ENCODE data around the gene OTUD3.
"Not testable (repeated sequence)": the region's sequence is repeated elsewhere in the genome, so short reads cannot be mapped to it uniquely, and the experiment has no call there.

Gene OTUD3

DNA sequence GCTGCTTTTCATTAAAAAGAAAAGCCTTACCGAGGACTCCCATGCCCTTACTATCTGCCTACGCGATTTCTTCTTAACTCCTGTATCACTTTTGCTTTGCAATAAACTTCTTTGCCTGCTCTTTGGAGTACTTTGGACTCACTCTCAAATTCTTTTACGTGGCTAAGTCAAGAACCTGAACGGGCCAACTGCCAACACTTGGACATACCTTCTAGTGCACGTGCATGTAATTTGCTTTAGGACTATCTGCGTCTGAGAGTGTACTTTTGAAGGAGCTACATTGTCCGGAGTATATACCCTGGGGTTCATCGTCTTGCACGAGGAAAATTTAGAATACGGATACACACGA, 3.6 kb upstream of the OTUD3 start:
- Histone ChIP-seq H3K4me3 (replicated peaks; ENCODE audit: insufficient read depth, low read length) (no peak overlapping the region), H3K27me3 (ENCODE audit: insufficient read depth, poor library complexity, severe bottlenecking) (no peaks in the 10 kb centered on the region), H3K27ac (replicated peaks) (no peak overlapping the region)
- TF ChIP-seq SPI1 (IDR thresholded peaks at IDR 0.05; ENCODE audit: borderline replicate concordance, low read depth) (no peak), GABPA (IDR thresholded peaks at IDR 0.05; ENCODE audit: low read depth) (no peak)
- no peak for DNase-seq (ENCODE audit: low read depth in 1 of 2, low spot score in 1 of 2)

DNA sequence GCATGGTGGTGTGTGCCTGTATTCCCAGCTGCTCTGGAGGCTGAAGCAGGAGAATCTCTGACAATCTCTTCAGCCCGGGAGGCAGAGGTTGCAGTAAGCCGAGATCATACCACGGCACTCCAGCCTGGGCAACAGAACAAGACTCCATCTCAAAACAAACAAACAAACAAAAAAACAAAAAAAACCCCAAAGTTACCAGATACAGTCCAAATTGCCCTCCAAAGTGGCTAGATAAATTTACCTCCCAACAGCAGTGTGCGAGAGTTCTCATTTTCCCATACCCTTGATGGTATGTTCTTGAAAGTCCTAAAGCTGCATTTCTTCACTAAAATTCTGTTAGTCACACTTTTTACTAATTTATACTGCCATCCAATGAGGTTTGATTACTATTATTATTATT, 3.0 kb upstream of the OTUD3 start:
- TF ChIP-seq POLR2AphosphoS5 (IDR thresholded peaks at IDR 0.05; ENCODE audit: low read depth) (no peak), SPI1 (IDR thresholded peaks at IDR 0.05; ENCODE audit: borderline replicate concordance, low read depth) (no peak), GABPA (IDR thresholded peaks at IDR 0.05; ENCODE audit: low read depth) (no peak)
- TF ChIP-seq, protein P1, sequence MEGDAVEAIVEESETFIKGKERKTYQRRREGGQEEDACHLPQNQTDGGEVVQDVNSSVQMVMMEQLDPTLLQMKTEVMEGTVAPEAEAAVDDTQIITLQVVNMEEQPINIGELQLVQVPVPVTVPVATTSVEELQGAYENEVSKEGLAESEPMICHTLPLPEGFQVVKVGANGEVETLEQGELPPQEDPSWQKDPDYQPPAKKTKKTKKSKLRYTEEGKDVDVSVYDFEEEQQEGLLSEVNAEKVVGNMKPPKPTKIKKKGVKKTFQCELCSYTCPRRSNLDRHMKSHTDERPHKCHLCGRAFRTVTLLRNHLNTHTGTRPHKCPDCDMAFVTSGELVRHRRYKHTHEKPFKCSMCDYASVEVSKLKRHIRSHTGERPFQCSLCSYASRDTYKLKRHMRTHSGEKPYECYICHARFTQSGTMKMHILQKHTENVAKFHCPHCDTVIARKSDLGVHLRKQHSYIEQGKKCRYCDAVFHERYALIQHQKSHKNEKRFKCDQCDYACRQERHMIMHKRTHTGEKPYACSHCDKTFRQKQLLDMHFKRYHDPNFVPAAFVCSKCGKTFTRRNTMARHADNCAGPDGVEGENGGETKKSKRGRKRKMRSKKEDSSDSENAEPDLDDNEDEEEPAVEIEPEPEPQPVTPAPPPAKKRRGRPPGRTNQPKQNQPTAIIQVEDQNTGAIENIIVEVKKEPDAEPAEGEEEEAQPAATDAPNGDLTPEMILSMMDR (IDR thresholded peaks at IDR 0.05; ENCODE audit: insufficient read depth, low read length): no peak
- TF ChIP-seq, protein P2, sequence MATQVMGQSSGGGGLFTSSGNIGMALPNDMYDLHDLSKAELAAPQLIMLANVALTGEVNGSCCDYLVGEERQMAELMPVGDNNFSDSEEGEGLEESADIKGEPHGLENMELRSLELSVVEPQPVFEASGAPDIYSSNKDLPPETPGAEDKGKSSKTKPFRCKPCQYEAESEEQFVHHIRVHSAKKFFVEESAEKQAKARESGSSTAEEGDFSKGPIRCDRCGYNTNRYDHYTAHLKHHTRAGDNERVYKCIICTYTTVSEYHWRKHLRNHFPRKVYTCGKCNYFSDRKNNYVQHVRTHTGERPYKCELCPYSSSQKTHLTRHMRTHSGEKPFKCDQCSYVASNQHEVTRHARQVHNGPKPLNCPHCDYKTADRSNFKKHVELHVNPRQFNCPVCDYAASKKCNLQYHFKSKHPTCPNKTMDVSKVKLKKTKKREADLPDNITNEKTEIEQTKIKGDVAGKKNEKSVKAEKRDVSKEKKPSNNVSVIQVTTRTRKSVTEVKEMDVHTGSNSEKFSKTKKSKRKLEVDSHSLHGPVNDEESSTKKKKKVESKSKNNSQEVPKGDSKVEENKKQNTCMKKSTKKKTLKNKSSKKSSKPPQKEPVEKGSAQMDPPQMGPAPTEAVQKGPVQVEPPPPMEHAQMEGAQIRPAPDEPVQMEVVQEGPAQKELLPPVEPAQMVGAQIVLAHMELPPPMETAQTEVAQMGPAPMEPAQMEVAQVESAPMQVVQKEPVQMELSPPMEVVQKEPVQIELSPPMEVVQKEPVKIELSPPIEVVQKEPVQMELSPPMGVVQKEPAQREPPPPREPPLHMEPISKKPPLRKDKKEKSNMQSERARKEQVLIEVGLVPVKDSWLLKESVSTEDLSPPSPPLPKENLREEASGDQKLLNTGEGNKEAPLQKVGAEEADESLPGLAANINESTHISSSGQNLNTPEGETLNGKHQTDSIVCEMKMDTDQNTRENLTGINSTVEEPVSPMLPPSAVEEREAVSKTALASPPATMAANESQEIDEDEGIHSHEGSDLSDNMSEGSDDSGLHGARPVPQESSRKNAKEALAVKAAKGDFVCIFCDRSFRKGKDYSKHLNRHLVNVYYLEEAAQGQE (IDR thresholded peaks at IDR 0.05; ENCODE audit: insufficient replicate concordance, low read depth): no peak
- Histone ChIP-seq H3K27me3 (ENCODE audit: insufficient read depth, poor library complexity, severe bottlenecking) (no peaks in the 10 kb centered on the region), H3K4me3 (replicated peaks; ENCODE audit: insufficient read depth, low read length) (no peak overlapping the region), H3K27ac (replicated peaks) (no peak overlapping the region)
- DNase-seq (ENCODE audit: low read depth in 1 of 2, low spot score in 1 of 2): no peak

DNA sequence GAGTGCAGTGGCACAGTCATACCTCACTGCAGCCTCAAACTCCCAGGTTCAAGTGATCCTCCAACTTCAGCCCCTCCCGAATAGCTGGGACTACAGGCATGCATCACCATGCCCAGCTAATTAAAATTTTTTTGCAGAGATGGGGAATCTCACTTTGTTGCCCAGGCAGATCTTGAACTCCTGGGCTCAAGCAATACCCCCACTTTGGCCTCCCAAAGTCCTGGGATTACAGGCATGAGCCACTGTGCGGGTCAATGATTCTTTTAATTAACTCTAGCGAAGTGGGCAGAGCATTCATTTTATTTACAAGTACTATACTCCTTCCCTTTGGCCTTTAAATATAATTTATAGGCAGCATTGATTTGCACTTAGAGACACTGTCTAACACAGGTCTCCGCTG, 2.5 kb upstream of the OTUD3 start:
- no peak overlapping the region for H3K27ac ChIP-seq (replicated peaks)
- H3K4me3 ChIP-seq (replicated peaks; ENCODE audit: insufficient read depth, low read length): no peak overlapping the region
- TF ChIP-seq, protein P2 (IDR thresholded peaks at IDR 0.05; ENCODE audit: insufficient replicate concordance, low read depth): no peak
- TF ChIP-seq GABPA (IDR thresholded peaks at IDR 0.05; ENCODE audit: low read depth) (no peak), SPI1 (IDR thresholded peaks at IDR 0.05; ENCODE audit: borderline replicate concordance, low read depth) (no peak), POLR2AphosphoS5 (IDR thresholded peaks at IDR 0.05; ENCODE audit: low read depth) (no peak)
- TF ChIP-seq, protein P1 (IDR thresholded peaks at IDR 0.05; ENCODE audit: insufficient read depth, low read length): no peak
- DNase-seq (ENCODE audit: low read depth in 1 of 2, low spot score in 1 of 2): no peak
- no peaks in the 10 kb centered on the region for H3K27me3 ChIP-seq (ENCODE audit: insufficient read depth, poor library complexity, severe bottlenecking)

DNA sequence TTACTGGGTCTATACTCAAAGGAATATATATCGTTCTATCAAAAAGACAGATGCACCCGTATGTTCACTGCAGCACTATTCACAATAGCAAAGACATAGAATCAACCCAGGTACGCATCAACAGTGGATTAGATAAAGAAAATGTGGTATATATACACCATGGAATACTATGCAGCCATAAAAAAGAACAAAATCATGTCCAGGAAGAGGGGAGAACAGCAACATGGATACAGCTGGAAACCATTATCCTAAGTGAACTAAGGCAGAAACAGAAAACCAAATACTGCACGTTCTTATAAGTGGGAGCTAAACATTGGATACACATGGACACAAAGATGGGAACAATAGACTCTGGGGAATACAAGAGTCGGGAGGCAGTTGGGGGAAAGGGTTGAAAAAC, 1.4 kb upstream of the OTUD3 start:
- H3K27me3 ChIP-seq (ENCODE audit: insufficient read depth, poor library complexity, severe bottlenecking); H3K4me3 ChIP-seq (replicated peaks; ENCODE audit: insufficient read depth, low read length); DNase-seq (ENCODE audit: low read depth in 1 of 2, low spot score in 1 of 2); H3K27ac ChIP-seq (replicated peaks): not testable (repeated sequence)

DNA sequence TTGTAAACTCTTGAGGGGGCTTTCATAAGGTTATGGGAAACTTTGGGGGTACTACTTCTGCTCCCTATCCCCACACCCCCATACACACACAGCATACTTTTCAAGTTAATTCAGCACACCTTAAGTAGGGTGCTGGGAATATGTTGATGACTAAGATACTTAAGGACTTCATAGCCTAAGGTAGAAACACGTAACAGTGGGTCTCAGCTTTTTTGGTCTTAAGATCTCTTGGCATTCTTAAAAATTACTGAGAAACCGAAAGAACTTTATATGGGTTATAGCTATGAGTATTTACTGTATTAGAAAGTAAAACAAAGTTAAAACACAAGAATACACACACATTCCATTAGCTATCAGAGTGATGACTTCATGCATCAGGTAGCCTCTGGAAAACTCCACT, 2.1 kb downstream of the OTUD3 start:
- no peak for TF ChIP-seq POLR2AphosphoS5 (IDR thresholded peaks at IDR 0.05; ENCODE audit: low read depth)
- TF ChIP-seq, protein P1 (IDR thresholded peaks at IDR 0.05; ENCODE audit: insufficient read depth, low read length): no peak
- no peak overlapping the region for H3K4me3 ChIP-seq (replicated peaks; ENCODE audit: insufficient read depth, low read length)
- H3K27me3 ChIP-seq (ENCODE audit: insufficient read depth, poor library complexity, severe bottlenecking): no peaks in the 10 kb centered on the region
- no peak for DNase-seq (ENCODE audit: low read depth in 1 of 2, low spot score in 1 of 2)
- no peak overlapping the region for H3K27ac ChIP-seq (replicated peaks)

All from HL-60 (cell line).